Urinary bladder (tissue), 4 donors: ENCODE data around the gene SNTG2. TPM values are rescaled to one million over a fixed set of nuclear protein-coding genes. Genes with fewer than 3 reads are reported as not detected.
A peak's percentile ranks its signal among the peaks of the same experiment; 100 is the strongest.

ENCODE experiments used
- DNase-seq: peaks from one replicate; pipeline ENCODE4 v3.0.0-alpha.2; 2015; ENCODE audit errors: extremely low spot score
- H3K27ac ChIP-seq: one replicate; pipeline ENCODE4 v1.5.1; 2013; ENCODE audit warnings: low read depth, mild to moderate bottlenecking, moderate library complexity
- H3K36me3 ChIP-seq: one replicate; pipeline ENCODE4 v1.6.1; 2013; ENCODE audit warnings: mild to moderate bottlenecking, moderate library complexity; ENCODE audit not compliant: insufficient read depth
- H3K4me1 ChIP-seq: one replicate; pipeline ENCODE4 v1.6.1; 2013; ENCODE audit warnings: mild to moderate bottlenecking, moderate library complexity; ENCODE audit not compliant: insufficient read depth
- H3K4me3 ChIP-seq: one replicate; pipeline ENCODE4 v1.5.1; 2013; ENCODE audit warnings: low read depth, low read length
- WGBS: extraction: QIAGEN DNeasy Blood & Tissue Kit; methylation state at CpG from one replicate; pipeline ENCODE4 v1.1.7; 2013; 5-methylcytosine and 5-hydroxymethylcytosine counted together
- polyA plus RNA-seq: library from polyadenylated mRNA; stranded (reverse); fragments of 200-250 nt; gene quantifications from one replicate; pipeline ENCODE4 v1.2.3, GENCODE V29; 2013
- total RNA-seq: library from RNA; depleted of rRNA; stranded (reverse); fragments of >200 nt; gene quantifications from one replicate; pipeline ENCODE4 v1.2.3, GENCODE V29; 2014
- donor health status: healthy with polysubstance abuse.
- donor health status: healthy.

Gene SNTG2
- total and polyA plus RNA-seq, 2 donors, result 0.69 to 1.6 TPM

GRCh38 chr2:951224-952006, 766 bp downstream of the SNTG2 start:
- Histone ChIP-seq H3K4me1 (no peaks in the 10 kb centered on the region), H3K4me3 (peak overlapping the region; percentile 64), H3K27ac (no peak overlapping the region), H3K36me3 (no peaks in the 10 kb centered on the region)
- no peak for DNase-seq
- 5% methylated on average over 34 of the region's 34 CpGs for WGBS

GRCh38 chr2:953408-953807, 2.8 kb downstream of the SNTG2 start:
- H3K27ac ChIP-seq, result no peak overlapping the region
- 49% methylated on average over 2 of the region's 2 CpGs for WGBS

GRCh38 chr2:953975-954686, 3.5 kb downstream of the SNTG2 start:
- Histone ChIP-seq H3K27ac (no peak overlapping the region), H3K4me1 (no peaks in the 10 kb centered on the region), H3K4me3 (no peak overlapping the region), H3K36me3 (no peaks in the 10 kb centered on the region)
- 66% methylated on average over 13 of the region's 13 CpGs for WGBS
- DNase-seq, result no peak

More at GRCh38 chr2:953408-953807, 2.8 kb downstream of the SNTG2 start:
- H3K36me3 ChIP-seq, result no peaks in the 10 kb centered on the region
- DNase-seq, result no peak
- H3K4me3 ChIP-seq, result no peak overlapping the region
- no peaks in the 10 kb centered on the region for H3K4me1 ChIP-seq

DNA sequence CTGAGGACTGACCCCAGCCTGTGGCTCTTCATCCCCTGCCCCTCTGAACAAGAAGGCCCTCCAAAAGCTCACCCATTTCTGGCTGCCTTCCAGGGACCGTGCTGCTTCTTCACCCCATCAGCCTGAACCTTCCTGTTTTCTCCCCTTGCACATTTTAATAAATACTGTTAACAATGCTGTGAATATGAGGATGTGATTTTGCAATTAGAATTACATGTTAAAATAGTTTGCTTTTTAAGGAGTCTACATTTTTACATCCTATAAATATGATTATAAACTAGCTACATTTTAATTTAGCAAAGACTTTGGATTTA, 4.0 kb downstream of the SNTG2 start:
- no peak for DNase-seq
- Histone ChIP-seq H3K27ac (no peak overlapping the region), H3K36me3 (no peaks in the 10 kb centered on the region), H3K4me1 (no peaks in the 10 kb centered on the region), H3K4me3 (no peak overlapping the region)
- 20% methylated on average over 1 of the region's 1 CpG for WGBS

DNA sequence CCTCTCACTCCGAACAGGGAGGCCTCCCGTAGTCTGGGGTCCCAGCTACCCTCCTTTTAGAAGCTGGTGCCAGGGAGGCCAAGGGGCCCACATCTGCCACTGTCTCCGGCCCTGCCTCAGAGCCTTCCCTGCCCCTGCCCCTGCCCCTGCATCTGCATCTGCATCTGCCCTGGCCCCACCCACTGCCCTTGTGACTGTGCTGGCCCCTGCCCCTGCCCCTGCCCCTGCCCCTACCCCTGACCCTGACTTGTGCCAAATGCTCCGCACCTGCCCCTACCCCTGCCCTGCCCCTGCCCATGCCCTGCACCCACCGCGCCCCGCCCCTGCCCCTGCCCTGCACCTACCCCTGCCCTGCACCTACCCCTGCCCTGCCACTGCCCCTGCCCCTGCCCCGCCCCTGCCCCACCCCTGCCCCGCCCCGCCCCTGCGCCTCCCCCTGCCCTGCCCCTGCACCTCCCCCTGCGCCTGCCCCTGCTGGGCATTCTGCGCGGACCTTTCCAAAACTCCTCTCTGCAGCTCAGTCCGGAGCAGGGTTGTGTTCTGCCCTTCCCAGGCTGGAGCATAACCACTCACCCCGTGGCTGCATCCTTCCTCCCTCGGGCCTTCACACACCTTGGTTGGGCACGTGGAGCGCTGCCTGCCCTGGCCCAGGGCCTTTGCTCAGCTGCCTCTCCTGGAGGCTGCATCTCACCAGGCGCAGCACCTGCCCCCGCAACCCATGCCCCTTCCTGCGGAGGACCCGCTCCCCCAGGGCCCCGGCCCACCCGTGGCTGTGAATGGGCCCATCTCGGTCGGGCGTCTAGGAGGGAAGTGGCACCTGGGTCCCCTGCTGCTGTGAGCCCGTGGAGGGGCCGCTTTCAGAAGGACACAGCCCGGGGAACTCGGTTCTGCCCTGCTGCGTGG, 5.4 kb downstream of the SNTG2 start:
- DNase-seq, result no peak
- Histone ChIP-seq H3K36me3 (no peaks in the 10 kb centered on the region), H3K4me3 (no peak overlapping the region), H3K27ac (no peak overlapping the region), H3K4me1 (no peaks in the 10 kb centered on the region)
- 66% methylated on average over 32 of the region's 33 CpGs for WGBS

GRCh38 chr2:959457-959856, 8.8 kb downstream of the SNTG2 start:
- Histone ChIP-seq H3K27ac (no peak overlapping the region), H3K4me3 (no peak overlapping the region), H3K36me3 (no peaks in the 10 kb centered on the region), H3K4me1 (no peaks in the 10 kb centered on the region)
- 79% methylated on average over 10 of the region's 10 CpGs for whole genome bisulfite sequencing
- DNase-seq, result no peak

GRCh38 chr2:960061-960736, 9.6 kb downstream of the SNTG2 start:
- 79% methylated on average over 14 of the region's 14 CpGs for WGBS
- H3K36me3 ChIP-seq, result no peaks in the 10 kb centered on the region
- DNase-seq, result no peak
- H3K4me1 ChIP-seq, result no peaks in the 10 kb centered on the region
- no peak overlapping the region for H3K27ac ChIP-seq
- no peak overlapping the region for H3K4me3 ChIP-seq

DNA sequence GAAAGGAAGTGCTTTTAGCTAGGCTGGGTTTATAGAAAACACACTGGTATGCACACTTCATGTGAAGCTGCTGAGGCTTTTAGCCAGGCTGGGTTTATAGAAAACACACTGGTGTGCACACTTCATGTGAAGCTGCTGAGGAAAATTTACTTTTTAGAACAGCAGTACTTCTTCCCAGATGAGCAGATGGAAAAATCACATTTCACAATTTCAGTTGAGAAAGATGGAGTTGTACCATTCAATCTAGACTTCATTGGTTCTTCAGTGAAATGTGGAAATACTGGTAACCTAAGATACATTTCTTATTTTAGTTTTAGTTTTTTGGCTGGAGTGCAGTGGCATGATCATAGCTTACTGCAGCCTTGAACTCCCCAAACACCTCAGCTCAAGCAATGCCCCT, 11.1 kb downstream of the SNTG2 start:
- Histone ChIP-seq H3K4me3 (no peak overlapping the region), H3K36me3 (no peaks in the 10 kb centered on the region), H3K27ac (no peak overlapping the region), H3K4me1 (no peaks in the 10 kb centered on the region)
- DNase-seq, result no peak

- Histone ChIP-seq H3K4me3 (no peak overlapping the region), H3K36me3 (no peaks in the 10 kb centered on the region), H3K4me1 (no peaks in the 10 kb centered on the region), H3K27ac (no peak overlapping the region)
- no peak for DNase-seq
- WGBS, result 43% methylated on average over 6 of the region's 6 CpGs
Observed at GRCh38 chr2:963876-964275, 13.2 kb downstream of the SNTG2 start.

DNA sequence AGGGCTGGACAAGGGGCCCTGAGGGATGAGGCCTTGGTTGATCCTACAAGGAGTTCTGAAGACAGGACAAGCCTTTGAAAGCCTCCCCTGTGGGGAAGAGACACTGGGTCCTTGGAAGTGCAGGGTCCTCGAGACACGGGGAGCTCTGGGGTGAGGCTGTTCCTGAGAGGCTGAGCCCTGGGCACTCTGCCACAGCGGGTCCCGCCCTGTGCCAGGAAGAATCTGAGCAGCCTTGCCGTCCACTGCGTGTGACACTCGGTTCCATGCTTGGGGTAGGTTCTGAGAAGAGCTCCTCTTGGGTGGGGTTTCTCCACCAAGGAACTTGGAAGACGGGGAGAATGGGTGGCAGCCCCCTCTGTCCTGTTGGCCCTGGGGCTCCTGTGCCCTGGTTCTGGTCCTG, 13.9 kb downstream of the SNTG2 start:
- 89% methylated on average over 8 of the region's 8 CpGs for WGBS
- Histone ChIP-seq H3K36me3 (no peaks in the 10 kb centered on the region), H3K4me1 (no peaks in the 10 kb centered on the region), H3K27ac (no peak overlapping the region), H3K4me3 (no peak overlapping the region)
- DNase-seq, result no peak

DNA sequence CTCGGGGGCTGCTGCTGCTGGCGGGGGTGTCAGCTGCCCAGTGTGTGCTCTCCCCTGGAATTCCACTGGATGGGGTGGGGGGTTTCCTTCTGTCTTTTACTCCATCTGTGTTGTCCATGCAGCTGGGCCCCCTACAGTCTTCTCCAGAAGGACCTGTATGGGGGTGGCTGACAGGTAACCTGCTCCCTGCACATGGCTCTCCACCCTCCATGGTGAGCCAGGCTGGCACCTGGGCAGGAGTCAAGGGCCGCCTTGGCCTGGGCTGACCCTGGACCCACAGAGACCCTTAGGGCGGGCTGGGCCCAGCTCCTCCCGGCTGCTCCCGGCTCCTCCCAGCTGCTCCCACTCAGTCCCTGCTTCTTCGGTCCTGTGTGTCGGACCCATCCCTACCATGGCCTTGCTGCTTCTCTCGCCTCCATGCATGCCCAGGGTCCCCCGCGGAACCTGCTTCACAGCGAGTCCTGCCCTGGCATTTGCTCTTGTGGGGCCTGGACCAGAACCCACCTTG, 15.0 kb downstream of the SNTG2 start:
- H3K4me1 ChIP-seq, result no peaks in the 10 kb centered on the region
- no peaks in the 10 kb centered on the region for H3K36me3 ChIP-seq
- WGBS, result 94% methylated on average over 12 of the region's 12 CpGs
- H3K4me3 ChIP-seq, result no peak overlapping the region
- H3K27ac ChIP-seq, result no peak overlapping the region
- DNase-seq, result no peak

GRCh38 chr2:973129-973528, 22.5 kb downstream of the SNTG2 start:
- DNase-seq, result no peak
- Histone ChIP-seq H3K36me3 (no peaks in the 10 kb centered on the region), H3K4me1 (no peaks in the 10 kb centered on the region), H3K4me3 (no peak overlapping the region), H3K27ac (no peak overlapping the region)
- WGBS, result 81% methylated on average over 3 of the region's 3 CpGs

DNA sequence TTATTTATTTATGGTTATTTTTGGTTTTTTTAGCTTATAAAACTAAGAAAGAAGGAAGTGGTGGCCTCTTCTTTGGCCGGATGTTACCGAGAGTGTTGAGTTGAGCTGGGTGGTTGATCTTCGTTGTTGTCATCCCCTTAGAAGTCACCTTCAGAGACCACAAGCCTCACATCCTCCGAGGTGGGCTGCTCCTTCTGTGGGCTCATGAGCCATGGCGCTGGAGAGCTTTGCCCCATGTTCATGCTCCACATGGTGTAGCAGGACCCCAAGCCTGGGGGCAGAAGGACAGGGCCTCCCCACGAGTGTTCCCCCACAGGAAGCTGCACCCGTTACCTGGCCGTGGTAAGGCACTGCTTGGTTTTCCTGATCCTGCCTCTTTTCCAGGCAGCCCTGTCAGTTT, 23.4 kb downstream of the SNTG2 start:
- Histone ChIP-seq H3K36me3 (no peaks in the 10 kb centered on the region), H3K4me1 (no peaks in the 10 kb centered on the region), H3K27ac (no peak overlapping the region), H3K4me3 (no peak overlapping the region)
- 56% methylated on average over 8 of the region's 8 CpGs for WGBS
- DNase-seq, result no peak
